GM12872 (cell line): ENCODE measurements around the gene MTOR.

ENCODE experiments used
- TF ChIP-seq, protein P1 (sequence below): IDR thresholded peaks from 3 replicates; pipeline ENCODE4 v1.5.1; 2011; ENCODE audit warnings: low read depth, mild to moderate bottlenecking, low read length, moderate library complexity; ENCODE audit not compliant: insufficient read depth

The MTOR gene

DNA sequence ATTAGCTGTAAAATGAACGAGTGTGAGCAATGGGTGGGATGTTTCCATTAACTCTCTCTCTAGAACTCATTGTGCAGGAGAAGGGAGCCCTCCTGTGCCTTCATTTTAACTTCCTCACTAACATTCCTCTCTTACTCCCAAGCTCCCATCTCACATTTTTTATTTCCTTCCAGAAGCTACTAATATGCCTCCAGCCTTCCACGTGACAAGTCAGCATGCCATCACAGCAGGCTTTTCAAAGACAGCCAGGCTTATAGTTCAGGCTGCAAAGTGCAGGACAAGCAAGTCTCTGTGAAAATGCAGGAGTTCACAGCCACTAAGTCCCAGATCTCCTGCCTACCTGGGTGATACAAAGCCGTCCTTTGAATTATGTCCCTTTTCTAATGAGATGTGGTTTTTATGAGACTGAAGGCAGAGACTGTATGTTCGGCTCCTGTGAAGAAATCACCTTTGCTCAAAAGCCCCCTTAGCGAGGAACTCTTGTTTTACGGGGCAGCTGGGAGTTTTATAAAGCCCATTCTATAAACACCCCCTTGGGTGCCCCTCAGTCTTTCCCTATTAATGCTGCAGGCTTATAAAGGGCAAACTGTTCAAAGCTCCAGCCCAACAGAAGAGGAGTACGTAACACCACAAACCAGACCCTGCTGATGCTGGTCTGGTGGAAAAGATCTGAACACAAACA is 87.9 kb downstream of the MTOR start:
- TF ChIP-seq, protein P1, sequence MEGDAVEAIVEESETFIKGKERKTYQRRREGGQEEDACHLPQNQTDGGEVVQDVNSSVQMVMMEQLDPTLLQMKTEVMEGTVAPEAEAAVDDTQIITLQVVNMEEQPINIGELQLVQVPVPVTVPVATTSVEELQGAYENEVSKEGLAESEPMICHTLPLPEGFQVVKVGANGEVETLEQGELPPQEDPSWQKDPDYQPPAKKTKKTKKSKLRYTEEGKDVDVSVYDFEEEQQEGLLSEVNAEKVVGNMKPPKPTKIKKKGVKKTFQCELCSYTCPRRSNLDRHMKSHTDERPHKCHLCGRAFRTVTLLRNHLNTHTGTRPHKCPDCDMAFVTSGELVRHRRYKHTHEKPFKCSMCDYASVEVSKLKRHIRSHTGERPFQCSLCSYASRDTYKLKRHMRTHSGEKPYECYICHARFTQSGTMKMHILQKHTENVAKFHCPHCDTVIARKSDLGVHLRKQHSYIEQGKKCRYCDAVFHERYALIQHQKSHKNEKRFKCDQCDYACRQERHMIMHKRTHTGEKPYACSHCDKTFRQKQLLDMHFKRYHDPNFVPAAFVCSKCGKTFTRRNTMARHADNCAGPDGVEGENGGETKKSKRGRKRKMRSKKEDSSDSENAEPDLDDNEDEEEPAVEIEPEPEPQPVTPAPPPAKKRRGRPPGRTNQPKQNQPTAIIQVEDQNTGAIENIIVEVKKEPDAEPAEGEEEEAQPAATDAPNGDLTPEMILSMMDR: no peak

DNA sequence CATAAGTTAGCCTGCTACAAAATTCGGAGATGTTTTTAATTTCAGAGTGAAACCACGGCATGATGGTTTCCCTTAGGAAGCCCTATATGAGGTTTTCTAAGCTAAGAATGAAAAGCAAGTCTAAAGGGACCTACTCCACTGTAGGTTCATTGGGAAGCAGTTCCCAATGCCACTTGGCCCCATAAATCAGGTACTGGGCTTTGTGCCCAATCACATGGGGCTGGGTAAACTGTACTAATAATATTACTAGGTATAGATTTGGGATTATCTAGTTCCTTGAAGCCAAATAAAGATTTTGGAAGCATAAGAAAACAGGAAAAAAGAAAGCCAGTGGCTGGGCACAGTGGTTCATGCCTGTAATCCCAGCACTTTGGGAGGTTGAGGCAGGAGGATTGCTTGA is 92.2 kb downstream of the MTOR start:
- TF ChIP-seq, protein P1: no peak

DNA sequence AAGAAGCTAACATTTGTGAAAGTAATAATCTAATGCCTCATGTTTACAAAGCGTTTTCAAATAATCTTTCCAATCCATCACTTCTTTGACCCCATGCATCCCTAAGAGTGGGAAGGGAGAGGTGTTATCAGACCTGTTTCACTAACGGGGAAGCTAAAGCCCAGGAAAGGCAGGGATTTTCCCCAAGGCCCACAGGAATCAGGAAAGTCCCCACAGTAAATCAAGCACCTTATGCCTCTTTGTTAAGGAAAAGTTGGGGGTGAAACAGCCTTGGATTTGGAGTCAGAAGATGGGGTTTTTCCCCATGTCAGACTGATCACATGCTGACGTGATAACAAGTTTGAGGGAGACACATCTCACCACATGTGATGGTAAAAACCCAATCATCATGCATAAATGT is 93.1 kb downstream of the MTOR start:
- TF ChIP-seq, protein P1: no peak

DNA sequence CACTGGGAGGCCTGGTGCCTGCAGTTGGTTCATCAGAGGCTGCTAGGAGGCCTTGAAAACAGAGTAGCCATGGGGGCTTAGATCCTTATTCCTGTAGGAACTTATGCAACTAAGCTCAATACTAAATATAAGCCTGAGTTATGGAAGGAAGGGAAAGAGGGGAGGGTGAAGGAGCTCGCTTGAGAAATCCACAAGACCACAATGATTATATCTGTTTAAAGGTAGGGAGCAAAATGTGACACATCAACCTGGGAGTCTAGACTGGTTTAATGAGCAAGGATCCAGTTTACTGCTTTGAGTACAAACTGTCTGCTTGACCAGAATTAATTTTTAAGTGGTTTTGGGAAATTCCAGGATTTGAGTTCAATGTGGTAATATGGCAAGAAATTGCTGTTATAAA is 93.6 kb downstream of the MTOR start:
- TF ChIP-seq, protein P1: no peak

DNA sequence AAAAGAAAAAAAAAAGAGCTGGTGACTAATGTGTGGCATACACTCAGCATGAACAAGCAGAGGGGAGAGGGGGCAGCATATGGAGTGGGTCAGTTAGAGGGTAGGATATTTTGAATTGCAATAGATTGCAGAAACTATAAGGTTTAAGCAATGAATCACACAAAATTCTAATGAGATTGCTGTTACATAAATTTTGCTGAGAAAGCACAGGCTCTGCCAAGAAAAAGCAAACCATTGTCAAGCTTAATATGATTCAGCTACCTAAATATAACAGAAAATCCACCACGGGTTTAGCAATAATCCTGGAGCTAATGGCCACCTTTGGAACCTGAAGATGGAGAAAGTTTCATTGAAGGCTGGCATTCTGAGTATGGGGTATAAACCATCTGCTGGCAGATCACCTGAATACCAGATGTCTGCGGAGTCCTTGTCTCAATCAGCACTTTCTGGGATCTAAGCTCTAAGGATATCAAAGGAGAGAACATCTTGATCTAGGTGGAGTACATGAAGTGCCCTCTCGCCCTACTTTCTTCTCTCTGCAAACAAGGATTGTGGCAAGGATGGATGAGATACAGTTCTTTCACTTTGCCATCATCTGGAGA is 103.5 kb downstream of the MTOR start:
- TF ChIP-seq, protein P1: no peak

DNA sequence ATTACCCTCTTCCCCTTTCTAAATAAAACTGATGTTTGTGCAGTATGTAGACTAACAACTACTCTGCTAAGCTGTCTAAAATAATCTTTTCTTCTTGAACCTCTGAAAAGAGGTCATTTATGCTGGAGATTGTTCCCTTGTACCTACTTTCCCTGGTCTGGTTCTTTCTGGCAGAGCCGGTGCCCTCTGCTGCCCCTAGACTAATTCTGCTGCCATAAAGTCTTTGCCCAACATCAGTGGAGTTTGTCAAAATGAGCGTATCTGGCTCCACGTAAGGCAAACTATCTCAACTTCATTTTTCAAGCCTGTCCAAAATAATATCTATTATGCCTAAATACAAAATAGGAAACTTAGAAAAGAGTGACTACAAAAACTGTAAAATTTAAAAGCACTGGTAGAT is 104.1 kb downstream of the MTOR start:
- TF ChIP-seq, protein P1: no peak

DNA sequence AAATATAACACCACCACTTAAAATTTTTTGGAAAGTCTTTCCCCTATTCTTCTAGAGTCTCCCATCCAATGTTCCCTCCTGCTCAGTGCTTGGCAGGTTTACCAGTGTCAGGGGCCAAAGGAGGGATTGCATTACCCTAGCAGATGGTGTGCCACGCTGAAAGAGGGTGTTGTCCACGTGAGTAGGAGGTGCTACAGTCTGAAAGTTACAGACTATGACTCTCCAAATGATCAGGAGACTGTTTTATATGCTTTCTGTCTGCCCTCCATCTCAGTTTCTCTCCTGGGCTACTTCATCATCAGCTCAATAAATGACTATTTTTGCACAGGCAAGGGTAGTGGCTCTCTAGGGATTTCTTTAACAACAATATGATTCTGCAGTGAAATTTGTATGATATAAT is 104.5 kb downstream of the MTOR start:
- TF ChIP-seq, protein P1: no peak
